ENCODE data around the gene KCNK4.

KCNK4 gene

GRCh38 chr11:64330888-64331287 lies 39.8 kb downstream of the KCNK4 start:
- DNase-seq (ENCODE audit: low read depth) = no peak
- TF ChIP-seq CTCF (conservative IDR thresholded peaks at IDR 0.05; ENCODE audit: low read length) = no peak
- H3K4me3 ChIP-seq (ENCODE audit: low read length) = no peak overlapping the region

GRCh38 chr11:64331569-64332371 lies 40.7 kb downstream of the KCNK4 start:
- DNase-seq (ENCODE audit: low read depth) = peak; percentile 90
- H3K4me3 ChIP-seq (ENCODE audit: low read length) = no peak overlapping the region

GRCh38 chr11:64333556-64333955 lies 42.5 kb downstream of the KCNK4 start:
- no peak for DNase-seq (ENCODE audit: low read depth)
- H3K4me3 ChIP-seq (ENCODE audit: low read length) = no peak overlapping the region
- TF ChIP-seq CTCF (conservative IDR thresholded peaks at IDR 0.05; ENCODE audit: low read length) = no peak

More at GRCh38 chr11:64331569-64332371, 40.7 kb downstream of the KCNK4 start:
- TF ChIP-seq CTCF (conservative IDR thresholded peaks at IDR 0.05; ENCODE audit: low read length) = peak; percentile 64

- H3K4me3 ChIP-seq (ENCODE audit: low read length) = no peak overlapping the region
- TF ChIP-seq CTCF (conservative IDR thresholded peaks at IDR 0.05; ENCODE audit: low read length) = no peak
- DNase-seq (ENCODE audit: low read depth) = peak; percentile 94
These were observed 43.9 kb downstream of the KCNK4 start for GRCh38 chr11:64334764-64335735.

- no peak overlapping the region for H3K4me3 ChIP-seq (ENCODE audit: low read length)
- DNase-seq (ENCODE audit: low read depth) = peak; percentile 39
- TF ChIP-seq CTCF (conservative IDR thresholded peaks at IDR 0.05; ENCODE audit: low read length) = no peak
These were observed 46.6 kb downstream of the KCNK4 start for GRCh38 chr11:64337538-64338249.

GRCh38 chr11:64338716-64339115 lies 47.6 kb downstream of the KCNK4 start:
- no peak for DNase-seq (ENCODE audit: low read depth)
- TF ChIP-seq CTCF (conservative IDR thresholded peaks at IDR 0.05; ENCODE audit: low read length) = no peak
- H3K4me3 ChIP-seq (ENCODE audit: low read length) = no peak overlapping the region
